HG02981 (cell line): ENCODE results near the gene TMEM163.
"Not testable (repeated sequence)": the region's sequence is repeated elsewhere in the genome, so short reads cannot be mapped to it uniquely, and the experiment has no call there.

Experiments used
- ATAC-seq: cut with Tn5 transposase; IDR thresholded peaks from one replicate; pipeline ENCODE4 v1.9.1; 2021; ENCODE audit warnings: mild to moderate bottlenecking, moderate library complexity; ENCODE audit not compliant: unreplicated experiment

TMEM163 gene

GRCh38 chr2:134724341-134724740, 5.5 kb upstream of the TMEM163 start:
- ATAC-seq, result no peak

GRCh38 chr2:134723742-134724141, 4.9 kb upstream of the TMEM163 start:
- not testable (repeated sequence) for ATAC-seq

- no peak for ATAC-seq
Observed at GRCh38 chr2:134722728-134723127, 3.9 kb upstream of the TMEM163 start.

DNA sequence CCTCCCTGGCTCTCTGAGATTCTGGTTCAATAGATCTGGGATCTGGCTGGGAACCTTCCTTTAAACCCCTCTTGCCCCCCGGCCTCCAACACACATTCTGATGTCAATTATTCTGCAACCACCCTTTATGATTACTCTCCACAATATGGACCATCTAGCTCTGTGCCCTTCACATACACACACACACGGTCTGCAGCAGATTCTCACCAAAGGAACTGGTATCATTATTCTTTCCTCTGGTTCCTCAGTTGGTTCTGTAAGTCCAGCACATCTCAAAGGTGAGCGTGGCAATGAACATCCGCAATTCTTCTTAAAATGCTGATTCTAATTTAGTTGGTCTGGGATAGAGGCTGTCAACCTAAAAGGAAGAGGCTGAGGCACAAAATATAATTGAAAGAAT, 2.8 kb upstream of the TMEM163 start:
- ATAC-seq, result no peak

DNA sequence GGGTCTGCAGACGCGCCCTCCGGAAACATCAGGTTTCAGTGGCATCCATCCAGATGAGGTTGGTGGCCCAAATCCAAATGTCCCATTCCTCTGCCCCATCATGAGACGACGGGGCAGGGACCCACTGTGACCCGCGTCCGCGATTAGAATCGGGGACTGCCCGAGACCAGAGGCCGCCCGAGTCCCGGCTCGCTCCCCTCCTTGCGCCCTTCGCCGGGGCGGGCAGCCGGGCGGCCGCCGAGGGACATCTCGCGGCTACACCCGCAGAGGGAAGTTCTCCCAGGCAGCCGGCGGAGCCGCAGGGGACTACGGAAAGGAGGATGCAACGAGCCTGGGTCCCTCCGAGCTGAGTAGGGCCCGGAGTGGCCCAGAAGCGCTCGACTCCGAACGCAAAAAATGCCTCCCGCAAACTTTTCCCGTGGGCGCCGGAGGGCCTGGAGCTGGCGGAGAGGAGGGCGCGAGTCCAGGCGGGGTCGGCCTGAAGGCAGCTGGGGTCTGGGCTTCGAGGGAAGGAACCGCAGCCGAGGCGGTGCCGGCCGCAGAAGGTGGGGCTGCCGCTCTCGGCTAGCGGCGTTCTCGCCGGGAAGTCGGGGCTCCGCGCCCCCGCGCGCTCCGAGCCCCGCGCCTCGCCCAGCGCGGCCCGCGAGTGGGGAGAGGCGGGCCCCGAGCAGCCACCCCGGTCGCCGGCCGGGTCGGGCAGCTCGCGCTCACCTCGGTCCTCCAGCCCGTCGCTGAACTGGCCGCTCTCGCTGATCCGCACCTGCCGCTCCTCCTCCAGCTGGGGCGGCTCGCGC, 580 bp downstream of the TMEM163 start:
- no peak for ATAC-seq

DNA sequence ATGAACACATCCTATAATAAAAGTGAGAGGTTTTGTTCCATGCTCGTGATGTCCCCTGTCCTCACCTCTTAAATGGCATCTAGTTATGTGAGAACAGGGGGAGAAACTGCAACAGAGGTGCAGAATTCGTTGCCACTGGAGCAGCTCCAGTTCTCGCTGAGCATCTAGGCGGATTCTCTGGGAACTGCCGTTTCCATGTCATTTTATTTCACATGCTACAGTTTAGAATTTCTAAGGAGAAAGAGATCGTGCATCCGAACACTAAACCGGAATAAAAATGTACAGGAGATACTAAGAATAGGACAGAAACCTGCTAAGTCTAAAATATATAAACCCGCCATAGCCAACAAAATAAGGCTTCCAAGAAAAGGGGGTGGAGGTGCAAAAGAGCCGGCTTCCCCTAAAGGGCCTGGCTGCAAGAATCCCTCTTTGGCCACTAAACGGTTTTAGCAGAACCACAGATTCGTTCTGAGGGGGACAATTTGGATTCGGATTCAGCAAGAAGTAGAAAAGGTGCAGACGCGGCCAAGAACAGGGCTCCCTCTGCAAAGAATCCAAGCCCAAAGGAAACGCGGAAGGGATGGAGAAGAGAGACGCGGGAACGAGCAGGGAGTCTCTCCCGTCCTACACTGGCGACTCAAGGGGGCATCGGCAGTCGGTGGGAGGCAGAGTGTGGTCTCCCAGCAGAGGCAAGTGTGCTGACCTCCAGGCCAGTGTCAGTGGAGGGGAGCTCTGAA, 1.3 kb downstream of the TMEM163 start:
- no peak for ATAC-seq

GRCh38 chr2:134716721-134717243, 2.0 kb downstream of the TMEM163 start:
- ATAC-seq, result no peak

DNA sequence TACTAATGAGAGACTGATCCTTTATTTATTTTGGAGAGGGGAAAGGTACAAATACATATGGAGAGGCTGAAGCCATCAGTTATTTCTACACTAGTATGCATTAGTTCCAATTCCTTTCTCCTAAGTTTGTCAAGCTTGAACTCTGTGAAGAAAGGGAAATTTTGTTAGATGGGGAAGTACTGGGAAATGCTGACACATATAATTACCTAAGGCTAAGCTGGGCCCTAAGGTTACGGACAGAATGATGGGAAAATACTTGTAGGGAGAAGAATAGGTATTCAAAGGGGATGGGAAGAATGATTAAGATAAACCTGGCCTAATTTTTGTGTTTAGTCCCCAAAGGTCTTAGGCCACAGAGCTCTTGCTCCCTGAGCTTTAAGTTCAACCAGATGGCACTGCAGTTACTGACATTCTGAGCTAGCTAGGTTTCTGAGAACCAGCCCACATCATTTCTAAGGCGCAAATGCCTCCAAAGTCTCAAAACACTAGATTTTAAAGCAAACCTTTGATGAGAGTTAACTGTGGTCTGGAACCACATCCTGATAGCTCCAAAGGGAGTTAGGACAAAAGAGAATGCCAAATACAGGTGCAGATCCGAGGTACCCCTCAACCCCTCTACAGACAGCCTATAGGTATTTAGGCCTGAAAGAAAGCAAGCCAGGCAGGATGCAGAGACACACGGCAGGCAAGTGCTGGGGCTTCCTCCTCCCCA, 2.7 kb downstream of the TMEM163 start:
- ATAC-seq, result no peak

- ATAC-seq, result no peak
Observed at GRCh38 chr2:134714228-134714627, 4.6 kb downstream of the TMEM163 start.

- ATAC-seq, result no peak
Observed at GRCh38 chr2:134713606-134714005, 5.2 kb downstream of the TMEM163 start.

DNA sequence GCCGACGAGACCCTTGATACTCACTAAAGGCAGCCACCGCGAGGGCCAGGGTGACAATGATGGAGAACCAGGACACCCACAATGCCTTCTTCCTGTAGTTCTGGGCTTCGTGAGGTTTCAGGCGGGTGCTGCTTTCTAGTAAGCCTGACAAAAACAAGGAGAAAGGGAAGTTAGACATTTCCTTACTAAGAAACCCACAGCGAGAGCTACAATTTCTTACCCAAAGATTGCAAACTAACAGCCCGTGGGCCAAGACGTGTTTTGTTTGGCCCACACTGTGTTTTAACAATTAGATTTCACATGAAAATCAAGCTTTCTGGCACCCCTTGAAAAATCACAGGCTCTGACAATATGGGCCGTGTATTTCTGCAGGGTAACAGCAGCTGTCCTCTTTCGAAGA, 5.6 kb downstream of the TMEM163 start:
- ATAC-seq, result no peak

GRCh38 chr2:134712736-134713135, 6.1 kb downstream of the TMEM163 start:
- ATAC-seq, result no peak

DNA sequence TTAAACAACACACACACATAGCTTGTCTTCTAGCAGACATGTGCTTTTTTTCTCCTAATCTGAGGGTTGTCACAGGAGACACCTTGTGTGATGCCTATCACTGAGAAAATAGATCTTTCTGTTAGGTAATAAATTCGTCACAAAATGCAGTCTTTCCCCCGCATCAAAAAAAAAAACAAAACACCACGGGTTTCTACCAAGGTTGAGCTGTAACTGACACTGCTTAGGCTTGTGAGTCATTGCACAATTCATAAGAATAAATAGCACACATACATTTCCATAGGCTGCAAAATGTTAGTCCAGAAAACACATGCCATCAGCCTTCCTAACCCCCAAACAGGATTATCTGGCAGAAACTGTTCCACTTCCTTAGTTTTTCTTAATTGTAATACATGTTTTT, 6.5 kb downstream of the TMEM163 start:
- no peak for ATAC-seq

GRCh38 chr2:134711692-134712091, 7.1 kb downstream of the TMEM163 start:
- ATAC-seq, result no peak

- ATAC-seq, result no peak
Observed at GRCh38 chr2:134707330-134707676, 11.5 kb downstream of the TMEM163 start.

DNA sequence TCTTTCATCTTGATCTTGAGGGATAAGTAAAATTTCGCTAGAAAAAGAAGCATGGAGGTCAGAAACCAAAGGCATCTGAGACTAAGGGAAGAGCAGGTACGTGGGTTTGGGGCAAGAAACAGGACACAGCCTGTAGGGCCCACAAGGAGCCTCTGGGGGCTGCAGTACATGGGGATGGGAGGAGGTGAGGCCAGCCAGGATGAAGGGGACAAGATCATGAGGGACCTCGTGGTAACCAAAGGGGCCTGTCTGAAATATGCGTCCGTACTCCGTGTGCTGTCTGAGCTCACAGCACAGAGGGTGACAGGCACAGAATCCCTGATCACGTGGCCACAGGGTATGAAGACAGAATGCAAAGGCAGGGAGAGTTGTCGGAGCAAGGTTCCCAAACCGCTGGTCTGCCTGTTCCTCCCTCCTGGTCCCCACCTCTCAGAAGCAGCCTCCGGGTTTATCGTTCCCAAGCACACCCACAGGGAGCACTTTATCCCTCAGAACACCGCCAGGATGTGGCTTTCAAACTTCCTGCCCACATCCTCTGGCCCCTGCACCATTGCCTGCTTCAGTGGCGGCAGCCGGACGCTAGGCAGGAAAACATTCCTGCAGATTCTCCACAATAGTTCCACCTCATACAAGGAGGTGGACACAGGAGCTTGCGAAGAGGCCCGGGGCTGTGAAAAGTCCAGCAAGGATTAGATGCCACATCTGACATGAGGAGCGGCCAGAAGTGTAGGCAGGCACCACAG, 12.0 kb downstream of the TMEM163 start:
- no peak for ATAC-seq

DNA sequence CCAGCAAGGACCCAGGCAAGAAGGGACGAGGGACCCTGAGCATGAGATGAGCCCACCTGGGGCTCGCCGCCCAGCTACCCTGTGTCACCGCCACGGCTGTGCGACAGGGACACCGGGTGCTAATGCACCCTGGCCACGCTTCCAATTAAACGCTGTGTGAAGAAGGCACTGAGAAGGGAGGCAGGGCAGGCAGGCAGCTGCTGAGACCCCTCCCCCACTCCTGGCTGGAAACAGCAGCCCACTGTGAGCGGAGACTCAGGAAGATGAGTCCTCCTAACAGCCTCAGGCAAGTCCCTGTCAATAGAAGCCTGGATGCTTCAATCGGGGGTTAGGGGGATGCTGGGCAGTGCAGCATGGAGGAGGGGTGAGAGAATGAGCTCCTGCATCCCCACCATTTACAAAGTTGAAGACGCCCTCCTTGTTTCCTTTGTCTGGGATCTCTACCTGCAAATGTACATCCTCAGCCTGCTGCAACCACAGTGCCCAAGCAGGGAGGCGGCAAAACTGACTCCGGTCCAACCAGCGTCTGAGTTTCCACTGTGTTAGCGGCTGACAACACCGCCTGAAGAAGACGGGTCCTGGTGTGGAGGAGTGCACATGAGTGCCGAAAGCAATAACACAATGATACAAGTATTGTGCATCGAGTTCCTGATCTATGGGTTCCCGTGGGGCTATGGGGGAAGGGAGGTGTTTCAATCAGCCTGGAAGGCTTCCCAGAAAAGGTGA, 12.8 kb downstream of the TMEM163 start:
- ATAC-seq, result no peak

DNA sequence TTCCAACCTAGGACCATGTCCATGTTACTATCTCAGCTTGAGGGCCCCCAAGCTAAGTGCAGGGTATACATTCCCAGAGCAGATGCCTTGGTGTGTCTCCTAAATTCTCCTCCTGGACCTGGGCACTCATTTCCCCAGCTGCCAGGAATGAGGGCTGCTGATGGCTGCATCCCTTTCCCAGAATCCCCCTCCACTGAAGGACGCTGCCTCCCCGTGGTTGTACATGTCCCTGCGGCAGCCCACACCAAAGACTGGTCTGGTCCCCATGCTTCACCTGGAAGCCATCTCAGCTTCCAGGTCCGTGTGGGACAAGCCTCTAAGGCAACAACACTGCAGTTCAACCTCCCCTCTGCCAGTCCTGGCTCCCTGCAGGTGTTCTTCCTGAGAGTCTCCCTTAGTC, 14.6 kb downstream of the TMEM163 start:
- no peak for ATAC-seq

DNA sequence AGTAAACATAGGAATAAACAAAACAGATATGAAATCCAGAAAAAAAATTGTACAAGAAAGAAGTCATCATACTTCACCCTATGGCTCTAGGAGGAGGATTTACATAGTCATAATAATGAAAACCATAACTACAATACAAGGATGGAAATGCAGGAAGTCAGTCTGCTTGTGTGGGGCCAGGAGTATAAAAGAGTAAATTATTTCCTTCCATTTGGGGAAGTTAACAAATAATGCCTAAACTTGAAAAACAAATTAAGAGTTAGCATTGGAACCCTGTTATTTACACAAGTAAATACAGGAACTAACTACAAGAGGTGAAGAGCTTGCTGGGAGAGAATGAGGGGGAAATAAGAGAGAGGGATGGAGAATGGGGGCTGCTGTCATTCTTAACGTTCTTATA, 15.4 kb downstream of the TMEM163 start:
- ATAC-seq, result no peak

DNA sequence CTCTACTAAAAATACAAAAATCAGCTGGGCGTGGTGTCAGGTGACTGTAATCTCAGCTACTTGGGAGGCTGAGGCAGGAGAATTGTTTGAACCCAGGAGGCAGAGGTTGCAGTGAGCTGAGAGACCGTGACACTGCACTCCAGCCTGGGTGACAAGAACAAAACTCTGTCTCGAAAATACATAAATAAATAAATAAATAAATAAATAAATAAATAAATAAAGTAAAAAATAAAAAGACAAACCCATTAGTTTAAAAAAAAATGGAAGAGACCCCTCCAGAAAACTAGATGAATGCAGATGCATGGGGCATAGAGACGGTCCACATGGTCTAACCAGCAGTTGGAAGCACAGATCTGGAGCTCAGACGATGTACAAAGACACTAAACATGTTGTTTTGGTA, 18.1 kb downstream of the TMEM163 start:
- ATAC-seq, result no peak
